Measurements from ENCODE around the gene RNF111. TPM values are rescaled to one million over a fixed set of nuclear protein-coding genes. Genes with fewer than 3 reads are reported as not detected.

RNF111 gene
- total and polyA plus RNA-seq, 4 donors: 8.7 to 52.0 (median 19.5) TPM

DNA sequence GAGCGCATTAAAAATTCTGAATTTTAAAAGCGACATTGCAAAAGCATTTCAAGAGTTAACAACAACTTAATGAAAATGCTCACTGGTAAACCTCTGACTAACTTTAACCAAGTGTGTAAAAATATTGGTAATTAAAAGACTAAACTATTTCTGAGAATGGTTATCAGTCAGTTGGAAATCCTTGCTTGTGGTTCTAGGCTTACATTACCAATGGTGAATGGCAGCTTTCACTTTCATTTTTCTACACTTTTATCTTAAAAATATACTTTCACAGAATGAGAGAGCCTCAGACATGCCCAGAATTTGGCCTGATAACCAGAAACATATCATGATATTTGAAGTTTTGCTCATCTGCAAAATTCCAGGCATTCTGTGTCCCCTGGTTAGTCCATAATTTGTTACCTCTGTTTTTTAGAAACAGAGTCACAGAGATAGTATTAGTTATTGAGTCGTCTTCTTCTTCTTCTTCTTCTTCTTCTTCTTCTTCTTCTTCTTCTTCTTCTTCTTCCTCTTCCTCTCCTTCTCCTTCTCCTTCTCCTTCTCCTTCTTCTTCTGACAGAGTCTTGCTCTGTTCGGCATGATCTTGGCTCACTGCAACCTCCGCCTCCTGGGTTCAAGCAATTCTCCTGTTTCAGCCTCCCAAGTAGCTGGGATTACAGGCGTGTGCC is 5.5 kb upstream of the RNF111 start:
- Histone ChIP-seq H3K9me3 (ENCODE audit: control insufficient read depth in 4 of 4, insufficient read depth in 3 of 4, low read length in 3 of 4) (no peaks in the 10 kb centered on the region), H3K9ac (ENCODE audit: insufficient read depth in 1 of 2, low read length in 2 of 2) (no peak overlapping the region), H3K4me3 (no peak overlapping the region), H3K4me1 (ENCODE audit: control insufficient read depth in 5 of 5, insufficient read depth in 5 of 5, low read length in 5 of 5) (no peaks in the 10 kb centered on the region), H3K27ac (ENCODE audit: low read depth in 1 of 2, low read length in 1 of 2) (no peak overlapping the region), H3K36me3 (ENCODE audit: control insufficient read depth in 4 of 4, insufficient read depth in 4 of 4, low read length in 4 of 4) (no peaks in the 10 kb centered on the region), H3K27me3 (ENCODE audit: control insufficient read depth in 3 of 3, insufficient read depth in 3 of 3, low read length in 2 of 3) (peaks cover 0 to 3% (median 0%) of the 10 kb centered on the region in 3 donors)
- 70 to 73% methylated on average over 6 of the region's 6 CpGs for WGBS, 2 donors
- no peak for ATAC-seq (ENCODE audit: insufficient read depth, low FRiP score)
- TF ChIP-seq, protein P1, sequence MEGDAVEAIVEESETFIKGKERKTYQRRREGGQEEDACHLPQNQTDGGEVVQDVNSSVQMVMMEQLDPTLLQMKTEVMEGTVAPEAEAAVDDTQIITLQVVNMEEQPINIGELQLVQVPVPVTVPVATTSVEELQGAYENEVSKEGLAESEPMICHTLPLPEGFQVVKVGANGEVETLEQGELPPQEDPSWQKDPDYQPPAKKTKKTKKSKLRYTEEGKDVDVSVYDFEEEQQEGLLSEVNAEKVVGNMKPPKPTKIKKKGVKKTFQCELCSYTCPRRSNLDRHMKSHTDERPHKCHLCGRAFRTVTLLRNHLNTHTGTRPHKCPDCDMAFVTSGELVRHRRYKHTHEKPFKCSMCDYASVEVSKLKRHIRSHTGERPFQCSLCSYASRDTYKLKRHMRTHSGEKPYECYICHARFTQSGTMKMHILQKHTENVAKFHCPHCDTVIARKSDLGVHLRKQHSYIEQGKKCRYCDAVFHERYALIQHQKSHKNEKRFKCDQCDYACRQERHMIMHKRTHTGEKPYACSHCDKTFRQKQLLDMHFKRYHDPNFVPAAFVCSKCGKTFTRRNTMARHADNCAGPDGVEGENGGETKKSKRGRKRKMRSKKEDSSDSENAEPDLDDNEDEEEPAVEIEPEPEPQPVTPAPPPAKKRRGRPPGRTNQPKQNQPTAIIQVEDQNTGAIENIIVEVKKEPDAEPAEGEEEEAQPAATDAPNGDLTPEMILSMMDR (IDR thresholded peaks at IDR 0.05; ENCODE audit: control extremely low read depth, extremely low read depth): no peak
- DNase-seq: no peak

DNA sequence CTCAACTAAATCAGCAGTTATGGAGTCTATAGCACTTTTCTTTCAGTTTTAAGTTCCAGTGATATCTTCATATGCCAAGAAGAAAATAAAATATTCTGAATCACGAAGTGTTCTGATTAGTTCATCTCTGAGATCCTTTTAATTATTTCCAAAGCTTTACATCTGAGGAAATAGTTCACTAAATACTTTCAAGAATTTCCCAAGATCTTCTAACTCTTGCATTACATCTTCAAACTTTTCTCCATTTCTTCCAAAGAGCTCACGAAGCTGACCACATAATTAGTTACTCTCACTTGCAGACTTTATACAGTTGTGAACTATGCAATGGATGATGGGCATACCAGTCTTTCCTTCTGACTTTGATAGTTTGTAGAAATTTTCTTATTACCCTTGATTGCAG is 4.2 kb upstream of the RNF111 start:
- Histone ChIP-seq H3K4me1 (ENCODE audit: control insufficient read depth in 5 of 5, insufficient read depth in 5 of 5, low read length in 5 of 5) (no peaks in the 10 kb centered on the region), H3K27ac (ENCODE audit: low read depth in 1 of 2, low read length in 1 of 2) (no peak overlapping the region), H3K9me3 (ENCODE audit: control insufficient read depth in 4 of 4, insufficient read depth in 3 of 4, low read length in 3 of 4) (no peaks in the 10 kb centered on the region), H3K36me3 (ENCODE audit: control insufficient read depth in 4 of 4, insufficient read depth in 4 of 4, low read length in 4 of 4) (peaks cover 0 to 3% (median 0%) of the 10 kb centered on the region in 4 donors), H3K9ac (ENCODE audit: insufficient read depth in 1 of 2, low read length in 2 of 2) (no peak overlapping the region), H3K4me3 (no peak overlapping the region), H3K27me3 (ENCODE audit: control insufficient read depth in 3 of 3, insufficient read depth in 3 of 3, low read length in 2 of 3) (peaks cover 0 to 3% (median 0%) of the 10 kb centered on the region in 3 donors)
- DNase-seq (no peak), ATAC-seq (ENCODE audit: insufficient read depth, low FRiP score) (no peak)
- TF ChIP-seq, protein P1 (IDR thresholded peaks at IDR 0.05; ENCODE audit: control extremely low read depth, extremely low read depth): no peak
- 50 to 62% methylated on average over 2 of the region's 2 CpGs for WGBS, 2 donors

DNA sequence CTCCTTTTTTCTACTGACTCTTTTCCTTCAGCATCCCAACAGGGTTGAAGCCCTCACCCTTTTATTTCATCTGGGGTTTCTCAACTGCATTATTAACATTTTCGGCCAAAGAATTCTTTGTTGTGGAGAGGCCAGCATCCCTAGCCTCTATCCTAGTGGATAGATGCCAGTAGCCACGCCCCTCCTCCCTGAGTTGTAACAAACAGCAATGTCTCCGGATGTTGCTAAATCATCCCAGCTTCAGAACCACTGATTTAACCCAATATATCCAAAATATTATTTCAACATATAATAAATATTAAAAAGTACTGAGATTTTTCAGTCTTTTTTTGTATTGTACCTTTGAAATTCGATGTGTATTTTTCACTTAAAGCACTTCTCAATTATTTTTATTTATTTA is 2.0 kb upstream of the RNF111 start:
- no peak overlapping the region for H3K9ac ChIP-seq (ENCODE audit: insufficient read depth in 1 of 2, low read length in 2 of 2)
- TF ChIP-seq, protein P1 (IDR thresholded peaks at IDR 0.05; ENCODE audit: control extremely low read depth, extremely low read depth): no peak
- no peak overlapping the region for H3K27ac ChIP-seq (ENCODE audit: low read depth in 1 of 2, low read length in 1 of 2)
- no peak for ATAC-seq (ENCODE audit: insufficient read depth, low FRiP score)
- H3K27me3 ChIP-seq (ENCODE audit: control insufficient read depth in 3 of 3, insufficient read depth in 3 of 3, low read length in 2 of 3): peaks cover 0 to 3% (median 0%) of the 10 kb centered on the region in 3 donors
- no peaks in the 10 kb centered on the region for H3K9me3 ChIP-seq (ENCODE audit: control insufficient read depth in 4 of 4, insufficient read depth in 3 of 4, low read length in 3 of 4)
- DNase-seq: peak; percentile 44 to 64 (median 45)
- 37 to 46% methylated on average over 4 of the region's 4 CpGs for WGBS, 2 donors
- H3K36me3 ChIP-seq (ENCODE audit: control insufficient read depth in 4 of 4, insufficient read depth in 4 of 4, low read length in 4 of 4): peaks cover 0 to 3% (median 0%) of the 10 kb centered on the region in 4 donors
- peaks cover 0 to 11% (median 3%) of the 10 kb centered on the region in 5 donors for H3K4me1 ChIP-seq (ENCODE audit: control insufficient read depth in 5 of 5, insufficient read depth in 5 of 5, low read length in 5 of 5)
- H3K4me3 ChIP-seq: no peak overlapping the region
